HepG2 (cell line): ENCODE measurements around the gene IKZF4. TPM values are rescaled to one million over a fixed set of nuclear protein-coding genes. Genes with fewer than 3 reads are reported as not detected.
A peak's percentile ranks its signal among the peaks of the same experiment; 100 is the strongest.

ENCODE experiments used
- ATAC-seq: fragments of 200-7000 bp; cut with Tn5 transposase; 3 replicates; pipeline ENCODE4 v1.9.1; 2020; ENCODE audit warnings: mild to moderate bottlenecking, moderate library complexity
- BruUV-seq: library from RNA; stranded (reverse); fragments of 400-500 nt; replicated peaks from 2 replicates; lab custom pipeline; 2021; lab: Mats Ljungman, UMichigan
- CTCF ChIA-PET: fragments of 300-600 bp; formaldehyde crosslinking; extraction: SDS; loops from one replicate; lab custom pipeline; 2021; ENCODE audit warnings: low total read pairs, inconsistent platforms, low intra/inter-chr PET ratio; lab: Yijun Ruan, JAX
- POLR2A ChIA-PET: fragments of 350-600 bp; sonication (Branson Sonifier 250); formaldehyde crosslinking; loops from one replicate; lab custom pipeline; 2020; ENCODE audit warnings: antibody characterized with exemption, inconsistent platforms; lab: Yijun Ruan, JAX
- DNase-seq: peaks from one replicate; pipeline ENCODE4 v3.0.0-alpha.2; 2015; ENCODE audit warnings: low spot score
- FAIRE-seq: peaks from 3 replicates; lab custom pipeline; 2011; peaks lifted over from hg19 to GRCh38; lab: Jason Lieb, UNC
- H2AFZ ChIP-seq: one replicate; pipeline ENCODE4 v1.6.1; 2011; ENCODE audit warnings: low read length, inconsistent platforms
- H3K27ac ChIP-seq: fragments of 300-600 bp; 3 replicates; pipeline ENCODE4 v1.8.0; 2011; ENCODE audit warnings: mixed run types, mild to moderate bottlenecking, mixed read lengths, low read length, inconsistent platforms; ENCODE audit not compliant: insufficient read depth; ENCODE audit errors: extremely low read length
- H3K27me3 ChIP-seq, 2 experiments: fragments of 200-600 bp in 1 of 2; 2 replicates in 1 of 2; 3 replicates in 1 of 2; pipeline versions ENCODE4 v1.6.0 to v1.8.0; 2011; ENCODE audit warnings: low read length in 2 of 2, mild to moderate bottlenecking in 2 of 2, moderate library complexity in 2 of 2, inconsistent platforms in 1 of 2; ENCODE audit not compliant: insufficient read depth in 2 of 2, control insufficient read depth in 1 of 2
- H3K36me3 ChIP-seq, 2 experiments: fragments of 200-600 bp in 1 of 2; replicated peaks in 1 of 2; 2 replicates in 1 of 2; 3 replicates in 1 of 2; pipeline versions ENCODE4 v1.5.1 to v1.8.0; 2011; ENCODE audit warnings: low read length in 2 of 2, inconsistent platforms in 1 of 2; ENCODE audit not compliant: insufficient read depth in 2 of 2, control insufficient read depth in 1 of 2
- H3K4me1 ChIP-seq: 2 replicates; pipeline ENCODE4 v1.5.1; 2012; ENCODE audit warnings: low read length, inconsistent platforms; ENCODE audit not compliant: insufficient read depth
- H3K4me2 ChIP-seq: 2 replicates; pipeline ENCODE4 v1.6.0; 2011; ENCODE audit warnings: low read depth, low read length, inconsistent platforms
- H3K4me3 ChIP-seq, 3 experiments: fragments of 200-600 bp in 1 of 3; sonication (generic), shearing (Covaris generic) in 1 of 3; replicated peaks in 1 of 3; 2 replicates each; pipeline ENCODE4 v1.5.1; 2011 to 2016; ENCODE audit warnings: low read length in 3 of 3, inconsistent platforms in 2 of 3, low read depth in 2 of 3, mild to moderate bottlenecking in 2 of 3, control low read depth in 1 of 3, mixed read lengths in 1 of 3; ENCODE audit not compliant: insufficient read depth in 1 of 3
- H3K79me2 ChIP-seq: one replicate; pipeline ENCODE4 v1.6.1; 2011; ENCODE audit warnings: low read length, inconsistent platforms; ENCODE audit not compliant: insufficient read depth
- H3K9ac ChIP-seq: 2 replicates; pipeline ENCODE4 v1.6.0; 2011; ENCODE audit warnings: mild to moderate bottlenecking, low read depth, low read length, inconsistent platforms; ENCODE audit not compliant: insufficient read depth
- H3K9me3 ChIP-seq: 2 replicates; pipeline ENCODE4 v1.5.1; 2012; ENCODE audit warnings: mild to moderate bottlenecking, low read length
- H4K20me1 ChIP-seq: 2 replicates; pipeline ENCODE4 v1.6.0; 2011; ENCODE audit warnings: inconsistent platforms, mild to moderate bottlenecking, low read length, moderate library complexity; ENCODE audit not compliant: insufficient read depth
- AHDC1 ChIP-seq: sonication (generic); formaldehyde crosslinking; IDR thresholded peaks from 2 replicates; pipeline ENCODE4 v1.5.1; 2020; ENCODE audit warnings: mild to moderate bottlenecking, missing genetic modification reagents, borderline replicate concordance
- HMGXB3 ChIP-seq: sonication (generic); formaldehyde crosslinking; IDR thresholded peaks from 2 replicates; pipeline ENCODE4 v1.4.0; 2020; ENCODE audit warnings: missing genetic modification reagents, borderline replicate concordance
- USF2 ChIP-seq, 2 experiments: sonication (generic) in 1 of 2; formaldehyde crosslinking in 1 of 2; IDR thresholded peaks; 2 replicates each; pipeline versions ENCODE4 v1.5.1 to v1.6.1; 2011 to 2020; ENCODE audit warnings: borderline replicate concordance in 1 of 2, low read depth in 1 of 2, low read length in 1 of 2, mild to moderate bottlenecking in 1 of 2, missing genetic modification reagents in 1 of 2, moderate library complexity in 1 of 2
- ZNF17 ChIP-seq: sonication (generic); formaldehyde crosslinking; IDR thresholded peaks from 2 replicates; pipeline ENCODE4 v1.5.0; 2020; ENCODE audit warnings: mild to moderate bottlenecking, missing genetic modification reagents
- ZNF235 ChIP-seq: sonication (generic); formaldehyde crosslinking; IDR thresholded peaks from 2 replicates; pipeline ENCODE4 v1.8.1; 2023; ENCODE audit warnings: mild to moderate bottlenecking, missing genetic modification reagents, borderline replicate concordance
- ZNF674 ChIP-seq: sonication (generic); formaldehyde crosslinking; IDR thresholded peaks from 2 replicates; pipeline ENCODE4 v1.5.0; 2020; ENCODE audit warnings: low read depth, mild to moderate bottlenecking, missing genetic modification reagents
- WGBS: methylation state at CpG from one replicate; pipeline ENCODE4 v1.1.6; 2017; ENCODE audit warnings: low lambda C conversion rate; 5-methylcytosine and 5-hydroxymethylcytosine counted together
- in situ Hi-C: cut with HindIII; loops from 2 replicates; pipeline ENCODE4 v1.10.0; 2017; ENCODE audit warnings: low pct_unique_long_range_greater_than_20kb; ENCODE audit not compliant: extremely low pct_ligation_motif_present
- intact Hi-C: fragments of 100-400 bp; cut with micrococcal nuclease; formaldehyde crosslinking; loops from one replicate; pipeline ENCODE4 v1.10.0; 2022; ENCODE audit not compliant: unreplicated experiment
- polyA plus RNA-seq, 8 experiments: library from polyadenylated mRNA; depleted of rRNA in 3 of 8; stranded (reverse) in 7 of 8; unstranded in 1 of 8; fragments of >200 nt; fragmentation: Illumina TruSeq in 4 of 8; extraction: Trizol in 4 of 8; gene quantifications; 2 replicates each; pipeline versions ENCODE4 v1.2.1 to v1.2.3, GENCODE V29; 2011 to 2016; ENCODE audit warnings: low read depth in 4 of 8, missing spikeins in 1 of 8, mixed read lengths in 1 of 8; ENCODE audit not compliant: insufficient read depth in 1 of 8
- total RNA-seq, 5 experiments: library from RNA; depleted of rRNA; stranded (reverse); fragments of >200 nt; fragmentation: Illumina TruSeq; extraction: Trizol; gene quantifications; 2 replicates each; pipeline ENCODE4 v1.2.3, GENCODE V29; 2016; ENCODE audit warnings: low read depth in 1 of 5

IKZF4 gene
- total and polyA plus RNA-seq, 2 of the 13 experiments (the other 11 are each of a cell fraction or from before 2014, with no cell fraction given) = 0.58 to 2.2 TPM

GRCh38 chr12:56081393-56082347 lies 60.8 kb downstream of the IKZF4 start (continued):
- TF ChIP-seq USF2 (IDR thresholded peaks at IDR 0.05; ENCODE audit: low read depth, low read length) = peak; percentile 82
- TF ChIP-seq USF2 (CRISPR knock-in tag; IDR thresholded peaks at IDR 0.05; ENCODE audit: borderline replicate concordance) = peak; percentile 90; the same call in 1 of the 2 replicates

- H3K36me3 ChIP-seq = peaks cover 21 to 39% of the 10 kb centered on the region in 2 experiments
- FAIRE-seq (peak; percentile 56), DNase-seq (no peak), ATAC-seq (no peak)
- peaks cover 38% of the 10 kb centered on the region for H3K79me2 ChIP-seq
- H3K4me3 ChIP-seq = peak overlapping the region; percentile 44 to 96 (median 91)
- in situ Hi-C loops = no loop called here
- POLR2A ChIA-PET = interaction anchor here (0.7 to 10.2 kb wide), 24 partner anchors 9 to 554 kb away, joined by 3 to 279 read pairs (median 8); partner anchors contain the start of genes ANKRD52, COQ10A, DNAJC14 and ESYT1
- 21% methylated on average over 2 of the region's 2 CpGs for WGBS
- H3K27ac ChIP-seq = peak overlapping the region; percentile 99
- H3K27me3 ChIP-seq = no peaks in the 10 kb centered on the region; a peak in 1 of 5 replicates
- intact Hi-C loops = no loop called here
- no peaks in the 10 kb centered on the region for H3K9me3 ChIP-seq
- BruUV-seq = no TSS peak
- H2AFZ ChIP-seq = no peak overlapping the region
- H3K4me1 ChIP-seq = peaks cover 62% of the 10 kb centered on the region
- CTCF ChIA-PET = no interaction called here
- peaks cover 14% of the 10 kb centered on the region for H4K20me1 ChIP-seq
- H3K4me2 ChIP-seq = peak overlapping the region; percentile 98
- H3K9ac ChIP-seq = peak overlapping the region; percentile 96
- TF ChIP-seq ZNF674 (CRISPR knock-in tag) (0 out of 2 replicates have a peak, but pooled peaks have one; percentile 25), ZNF17 (CRISPR knock-in tag) (0 out of 2 replicates have a peak, but pooled peaks have one; percentile 68), HMGXB3 (CRISPR knock-in tag) (no peak), AHDC1 (CRISPR knock-in tag) (0 out of 2 replicates have a peak, but pooled peaks have one; percentile 44), ZNF235 (CRISPR knock-in tag) (peak; percentile 16; the same call in 1 of the 2 replicates)
Observed at GRCh38 chr12:56082382-56082781, 61.5 kb downstream of the IKZF4 start.
